ENCODE measurements around the gene GTF2F2. TPM values are rescaled to one million over a fixed set of nuclear protein-coding genes. Genes with fewer than 3 reads are reported as not detected.
A peak's percentile ranks its signal among the peaks of the same experiment; 100 is the strongest.

The GTF2F2 gene
- total RNA-seq, 1 experiment from 2014 or later: 40.1 TPM

GRCh38 chr13:45240143-45240542, 119.8 kb downstream of the GTF2F2 start:
- Histone ChIP-seq H3K4me2 (ENCODE audit: low read length) (no peak overlapping the region), H2AFZ (ENCODE audit: low read depth, low read length, poor library complexity, severe bottlenecking) (no peak overlapping the region), H3K4me3 (replicated peaks in 1 of 2; ENCODE audit: low read depth in 1 of 2, low read length in 2 of 2) (no peak overlapping the region), H3K4me1 (ENCODE audit: control insufficient read depth in 1 of 2, insufficient read depth in 2 of 2, low read length in 2 of 2) (peaks cover 35 to 69% of the 10 kb centered on the region in 2 experiments), H3K9me3 (ENCODE audit: control insufficient read depth in 1 of 2, insufficient read depth in 1 of 2, low read depth in 1 of 2, low read length in 2 of 2) (no peaks in the 10 kb centered on the region), H4K20me1 (ENCODE audit: insufficient read depth) (no peaks in the 10 kb centered on the region), H3K9ac (ENCODE audit: low read length) (no peak overlapping the region), H3K27ac (ENCODE audit: low read depth, low read length) (no peak overlapping the region), H3K79me2 (ENCODE audit: insufficient read depth, low read length) (peaks cover 49% of the 10 kb centered on the region), H3K9me2 (ENCODE audit: insufficient read depth) (no peaks in the 10 kb centered on the region), H3K27me3 (ENCODE audit: insufficient read depth, low read length) (no peaks in the 10 kb centered on the region), H3K36me3 (ENCODE audit: control insufficient read depth in 1 of 2, insufficient read depth in 2 of 2, low read length in 2 of 2) (no peaks in the 10 kb centered on the region)
- intact Hi-C loops (cut with micrococcal nuclease): no loop called here
- TF ChIP-seq JUND (IDR thresholded peaks at IDR 0.05) (no peak), CEBPB (IDR thresholded peaks at IDR 0.05; ENCODE audit: low read depth) (no peak), ZBTB33 (IDR thresholded peaks at IDR 0.05; ENCODE audit: extremely low read depth, insufficient replicate concordance, low read length) (no peak), RAD21 (IDR thresholded peaks at IDR 0.05; ENCODE audit: low read depth) (0 out of 2 replicates have a peak, but pooled peaks have one; percentile 12), EZH2 (IDR thresholded peaks at IDR 0.05) (no peak)
- TF ChIP-seq, protein P1, sequence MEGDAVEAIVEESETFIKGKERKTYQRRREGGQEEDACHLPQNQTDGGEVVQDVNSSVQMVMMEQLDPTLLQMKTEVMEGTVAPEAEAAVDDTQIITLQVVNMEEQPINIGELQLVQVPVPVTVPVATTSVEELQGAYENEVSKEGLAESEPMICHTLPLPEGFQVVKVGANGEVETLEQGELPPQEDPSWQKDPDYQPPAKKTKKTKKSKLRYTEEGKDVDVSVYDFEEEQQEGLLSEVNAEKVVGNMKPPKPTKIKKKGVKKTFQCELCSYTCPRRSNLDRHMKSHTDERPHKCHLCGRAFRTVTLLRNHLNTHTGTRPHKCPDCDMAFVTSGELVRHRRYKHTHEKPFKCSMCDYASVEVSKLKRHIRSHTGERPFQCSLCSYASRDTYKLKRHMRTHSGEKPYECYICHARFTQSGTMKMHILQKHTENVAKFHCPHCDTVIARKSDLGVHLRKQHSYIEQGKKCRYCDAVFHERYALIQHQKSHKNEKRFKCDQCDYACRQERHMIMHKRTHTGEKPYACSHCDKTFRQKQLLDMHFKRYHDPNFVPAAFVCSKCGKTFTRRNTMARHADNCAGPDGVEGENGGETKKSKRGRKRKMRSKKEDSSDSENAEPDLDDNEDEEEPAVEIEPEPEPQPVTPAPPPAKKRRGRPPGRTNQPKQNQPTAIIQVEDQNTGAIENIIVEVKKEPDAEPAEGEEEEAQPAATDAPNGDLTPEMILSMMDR (IDR thresholded peaks at IDR 0.05 in 2 of 3, conservative IDR thresholded peaks at IDR 0.05 in 1 of 3; ENCODE audit: borderline replicate concordance in 1 of 3, insufficient read depth in 1 of 3, low read depth in 2 of 3, low read length in 2 of 3): peak in 1 of 3 experiments; percentile 30; a peak in 2 of 6 replicates
- RAD21 ChIA-PET (ENCODE audit: low non-redundant PET in 1 of 2, low total read pairs in 2 of 2, uncharacterized antibody in 2 of 2, unreplicated experiment in 2 of 2): interaction anchor here in 1 of 2 experiments (0.7 kb wide), 1 partner anchor 161 kb away, joined by 4 read pairs; no protein-coding TSS in a partner anchor
- DNase-seq (ENCODE audit: low read depth, low spot score) (no peak), ATAC-seq (no peak)
- CTCF ChIA-PET: interaction anchor here (1.3 to 3.0 kb wide), 3 partner anchors 9 to 12 kb away, joined by 3 to 7 read pairs (median 4); no protein-coding TSS in a partner anchor
- POLR2A ChIA-PET: no interaction called here
- BruUV-seq (replicated peaks): no TSS peak

Measured in HCT116 (cell line).